Mononuclear cell (primary cell): ENCODE results near the gene CDC45. TPM values are rescaled to one million over a fixed set of nuclear protein-coding genes. Genes with fewer than 3 reads are reported as not detected.
"Not testable (repeated sequence)": the region's sequence is repeated elsewhere in the genome, so short reads cannot be mapped to it uniquely, and the experiment has no call there.

Experiments
- H3K27me3 ChIP-seq: 2 replicates; pipeline ENCODE4 v1.6.0; 2011; ENCODE audit warnings: low read length, control low read depth; ENCODE audit not compliant: insufficient read depth
- H3K4me1 ChIP-seq: 2 replicates; pipeline ENCODE4 v1.5.1; 2011; ENCODE audit warnings: mild to moderate bottlenecking, low read length, control low read depth; ENCODE audit not compliant: insufficient read depth
- H3K4me3 ChIP-seq: 2 replicates; pipeline ENCODE4 v1.5.1; 2011; ENCODE audit warnings: mild to moderate bottlenecking, low read length, moderate library complexity
- H3K9me3 ChIP-seq: 2 replicates; pipeline ENCODE4 v1.5.1; 2011; ENCODE audit warnings: low read depth, mild to moderate bottlenecking, control low read depth, low read length
- total RNA-seq: library from RNA; depleted of rRNA; stranded (reverse); fragments of >200 nt; gene quantifications from one replicate; pipeline ENCODE4 v1.2.3, GENCODE V29; 2012

CDC45 gene
- total RNA-seq, 1 donor = 0.42 TPM

DNA sequence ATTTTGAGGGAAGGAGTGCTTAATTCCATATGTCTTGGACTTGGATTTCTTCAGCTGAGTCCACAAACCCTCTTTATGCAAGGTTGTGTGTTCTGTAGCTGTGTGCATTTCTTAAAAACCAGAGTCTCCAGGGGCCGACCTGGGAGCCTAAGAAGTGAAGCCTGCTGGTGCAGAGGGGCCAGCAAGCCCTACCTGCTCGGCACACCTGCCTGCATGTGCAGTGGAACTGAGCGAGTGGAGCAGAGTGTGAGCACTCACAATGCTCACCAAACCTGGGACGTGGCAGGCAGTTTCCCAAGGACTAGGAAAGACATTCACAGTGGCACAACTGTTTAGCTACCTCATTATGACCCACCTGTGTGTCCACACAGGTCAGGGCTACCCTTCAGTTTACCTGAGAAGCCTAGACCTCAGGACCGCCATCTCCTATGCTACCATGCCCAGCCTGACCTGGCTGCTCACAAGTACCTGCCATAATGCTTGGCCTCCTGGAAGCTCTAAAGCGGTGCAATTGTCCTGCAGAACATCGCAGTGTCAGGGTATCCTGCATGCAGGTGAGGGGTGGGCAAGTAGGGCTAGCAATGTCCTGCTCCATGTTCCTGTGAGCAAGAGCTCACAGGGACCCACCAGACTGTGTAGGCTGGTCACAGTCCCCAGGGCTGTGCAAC is 36.0 kb upstream of the CDC45 start:
- Histone ChIP-seq H3K4me1 (peaks cover 26% of the 10 kb centered on the region), H3K27me3 (no peaks in the 10 kb centered on the region), H3K4me3 (no peak overlapping the region), H3K9me3 (no peaks in the 10 kb centered on the region)

GRCh38 chr22:19445279-19445982 is 34.3 kb upstream of the CDC45 start:
- peaks cover 28% of the 10 kb centered on the region for H3K4me1 ChIP-seq
- H3K9me3 ChIP-seq, H3K4me3 ChIP-seq, H3K27me3 ChIP-seq: not testable (repeated sequence)

- Histone ChIP-seq H3K9me3 (no peaks in the 10 kb centered on the region), H3K4me1 (peaks cover 28% of the 10 kb centered on the region), H3K27me3 (no peaks in the 10 kb centered on the region), H3K4me3 (peak overlapping the region; percentile 78)
Observed at GRCh38 chr22:19446603-19447329, 33.0 kb upstream of the CDC45 start.

- Histone ChIP-seq H3K4me3 (peak within 1 kb of the TSS; percentile 78), H3K4me1 (peaks cover 28% of the 10 kb centered on the region), H3K27me3 (no peaks in the 10 kb centered on the region), H3K9me3 (no peaks in the 10 kb centered on the region)
Observed at GRCh38 chr22:19447330-19448075, 32.2 kb upstream of the CDC45 start, which contains the start of gene C22orf39. C22orf39 (minus strand) TSS chr22:19447711; CDS start chr22:19447688, 23 bp downstream.

- H3K4me3 ChIP-seq = peak overlapping the region; percentile 78
- H3K4me1 ChIP-seq = peaks cover 28% of the 10 kb centered on the region
- H3K27me3 ChIP-seq = no peaks in the 10 kb centered on the region
- H3K9me3 ChIP-seq = no peaks in the 10 kb centered on the region
Observed at GRCh38 chr22:19448076-19448607, 31.6 kb upstream of the CDC45 start.

GRCh38 chr22:19448739-19449421 is 30.8 kb upstream of the CDC45 start:
- Histone ChIP-seq H3K27me3 (no peaks in the 10 kb centered on the region), H3K4me3 (no peak overlapping the region), H3K9me3 (no peaks in the 10 kb centered on the region), H3K4me1 (peaks cover 28% of the 10 kb centered on the region)

- Histone ChIP-seq H3K4me3 (no peak overlapping the region), H3K4me1 (peaks cover 28% of the 10 kb centered on the region)
Observed at GRCh38 chr22:19449422-19449767, 30.3 kb upstream of the CDC45 start.

DNA sequence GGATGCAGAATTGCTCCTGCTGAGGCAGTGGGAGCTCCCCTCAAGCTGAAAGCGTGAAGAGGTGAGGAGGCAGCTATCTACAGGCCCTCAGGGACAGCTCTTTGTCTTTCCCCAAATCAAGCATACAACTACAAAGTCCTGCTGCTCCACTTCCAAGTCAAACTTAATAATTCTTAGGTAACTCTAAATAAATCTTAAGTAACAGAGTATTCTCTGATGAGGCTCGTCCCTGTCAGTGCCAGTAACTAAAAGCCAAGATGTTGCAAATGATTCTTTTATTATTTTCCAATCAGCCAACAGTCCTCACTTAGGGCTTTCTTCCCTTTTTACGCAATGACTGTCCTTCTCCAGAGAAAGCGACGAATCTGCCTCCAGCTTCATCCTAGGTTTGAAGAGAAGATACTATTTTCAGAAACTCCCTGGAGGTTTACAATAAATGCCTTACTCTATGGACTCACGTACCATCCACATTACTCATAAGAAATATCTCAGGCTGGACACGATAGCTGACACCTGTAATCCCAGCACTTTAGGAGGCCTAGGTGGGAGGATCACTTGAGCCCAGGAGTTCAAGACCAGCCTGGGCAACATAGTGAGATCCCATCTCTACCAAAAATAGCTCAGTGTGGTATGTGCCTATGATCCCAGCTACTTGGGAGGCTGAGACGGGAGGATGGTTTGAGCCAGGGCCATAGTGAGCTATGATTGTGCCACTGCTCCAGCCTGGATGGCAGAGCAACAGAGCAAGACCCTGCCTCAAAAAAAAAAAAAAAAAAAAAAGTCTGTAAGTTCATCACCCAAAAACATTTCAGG is 29.2 kb upstream of the CDC45 start:
- Histone ChIP-seq H3K4me1 (peaks cover 26% of the 10 kb centered on the region), H3K27me3 (no peaks in the 10 kb centered on the region), H3K4me3 (no peak overlapping the region), H3K9me3 (no peaks in the 10 kb centered on the region)

More at GRCh38 chr22:19449422-19449767, 30.3 kb upstream of the CDC45 start:
- Histone ChIP-seq H3K9me3 (no peaks in the 10 kb centered on the region), H3K27me3 (no peaks in the 10 kb centered on the region)

- H3K4me1 ChIP-seq = peaks cover 17% of the 10 kb centered on the region
- H3K27me3 ChIP-seq = no peaks in the 10 kb centered on the region
- no peak overlapping the region for H3K4me3 ChIP-seq
- no peaks in the 10 kb centered on the region for H3K9me3 ChIP-seq
Observed at GRCh38 chr22:19451570-19451969, 28.1 kb upstream of the CDC45 start.

GRCh38 chr22:19453718-19454117 is 26.0 kb upstream of the CDC45 start:
- H3K27me3 ChIP-seq = no peaks in the 10 kb centered on the region
- H3K9me3 ChIP-seq = no peaks in the 10 kb centered on the region
- peaks cover 3% of the 10 kb centered on the region for H3K4me1 ChIP-seq
- no peak overlapping the region for H3K4me3 ChIP-seq

- Histone ChIP-seq H3K4me3 (no peak overlapping the region), H3K9me3 (no peaks in the 10 kb centered on the region), H3K4me1 (no peaks in the 10 kb centered on the region), H3K27me3 (no peaks in the 10 kb centered on the region)
Observed at GRCh38 chr22:19454156-19454555, 25.6 kb upstream of the CDC45 start.

DNA sequence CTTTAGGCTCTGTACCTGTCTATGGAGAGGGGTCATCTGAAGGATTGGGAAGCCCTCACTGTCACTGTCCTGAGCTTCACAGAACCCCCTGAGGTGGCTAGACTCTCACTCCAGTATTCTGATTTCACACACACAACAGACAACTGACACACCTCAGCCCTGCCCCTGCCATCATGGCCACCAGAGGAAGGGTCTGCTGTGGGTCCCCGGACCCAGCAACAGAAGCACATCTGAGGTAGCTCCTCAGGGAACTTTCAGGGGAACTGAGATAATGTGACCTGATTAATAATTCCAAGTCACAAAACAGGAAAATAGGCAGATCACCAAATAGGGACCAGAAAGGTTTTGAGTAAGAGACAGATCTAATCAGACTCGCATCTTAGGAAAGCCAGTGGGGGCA is 24.7 kb upstream of the CDC45 start:
- Histone ChIP-seq H3K4me3 (no peak overlapping the region), H3K27me3 (no peaks in the 10 kb centered on the region), H3K9me3 (no peaks in the 10 kb centered on the region), H3K4me1 (no peaks in the 10 kb centered on the region)

GRCh38 chr22:19455585-19456370 is 23.9 kb upstream of the CDC45 start:
- H3K27me3 ChIP-seq = no peaks in the 10 kb centered on the region
- H3K4me1 ChIP-seq = no peaks in the 10 kb centered on the region
- no peak overlapping the region for H3K4me3 ChIP-seq
- H3K9me3 ChIP-seq = no peaks in the 10 kb centered on the region
